Measurements from ENCODE around the gene TMEM271.

DNA sequence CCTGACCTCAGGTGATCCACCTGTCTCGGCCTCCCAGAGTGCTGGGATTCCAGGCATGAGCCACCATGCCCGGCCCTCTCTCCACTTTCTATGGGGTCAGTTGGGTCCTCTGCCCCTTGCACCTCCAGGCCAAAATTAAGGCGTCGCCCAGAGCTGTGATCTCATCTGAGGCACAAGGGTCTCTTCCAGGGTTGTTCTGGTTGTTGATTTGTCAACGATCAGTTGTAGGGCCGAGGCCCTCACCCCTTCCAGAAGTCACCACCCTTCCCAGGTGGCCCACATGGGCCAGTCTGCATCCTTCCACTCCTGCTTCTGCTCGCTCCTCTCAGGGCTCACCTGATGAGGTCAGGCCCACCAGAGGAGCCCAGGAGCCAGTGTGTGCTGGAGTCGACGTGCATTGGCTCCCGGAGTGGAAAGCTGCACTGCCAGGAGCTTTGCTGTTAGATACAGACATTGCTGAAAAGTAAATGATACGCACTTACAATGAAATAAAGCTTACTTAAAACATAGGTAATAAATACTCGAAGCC is 14.3 kb upstream of the TMEM271 start:
- TF ChIP-seq, protein P1, sequence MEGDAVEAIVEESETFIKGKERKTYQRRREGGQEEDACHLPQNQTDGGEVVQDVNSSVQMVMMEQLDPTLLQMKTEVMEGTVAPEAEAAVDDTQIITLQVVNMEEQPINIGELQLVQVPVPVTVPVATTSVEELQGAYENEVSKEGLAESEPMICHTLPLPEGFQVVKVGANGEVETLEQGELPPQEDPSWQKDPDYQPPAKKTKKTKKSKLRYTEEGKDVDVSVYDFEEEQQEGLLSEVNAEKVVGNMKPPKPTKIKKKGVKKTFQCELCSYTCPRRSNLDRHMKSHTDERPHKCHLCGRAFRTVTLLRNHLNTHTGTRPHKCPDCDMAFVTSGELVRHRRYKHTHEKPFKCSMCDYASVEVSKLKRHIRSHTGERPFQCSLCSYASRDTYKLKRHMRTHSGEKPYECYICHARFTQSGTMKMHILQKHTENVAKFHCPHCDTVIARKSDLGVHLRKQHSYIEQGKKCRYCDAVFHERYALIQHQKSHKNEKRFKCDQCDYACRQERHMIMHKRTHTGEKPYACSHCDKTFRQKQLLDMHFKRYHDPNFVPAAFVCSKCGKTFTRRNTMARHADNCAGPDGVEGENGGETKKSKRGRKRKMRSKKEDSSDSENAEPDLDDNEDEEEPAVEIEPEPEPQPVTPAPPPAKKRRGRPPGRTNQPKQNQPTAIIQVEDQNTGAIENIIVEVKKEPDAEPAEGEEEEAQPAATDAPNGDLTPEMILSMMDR (IDR thresholded peaks at IDR 0.05; ENCODE audit: extremely low read depth in 1 of 2, insufficient read depth in 1 of 2, low read depth in 1 of 2, low read length in 2 of 2), result no peak
- TF ChIP-seq GATA2 (IDR thresholded peaks at IDR 0.05; ENCODE audit: insufficient read depth, insufficient read length, low read depth, low read length), result no peak
- TF ChIP-seq POLR2A (IDR thresholded peaks at IDR 0.05; ENCODE audit: low read depth, low read length), result no peak
- TF ChIP-seq POLR2AphosphoS5 (IDR thresholded peaks at IDR 0.05; ENCODE audit: insufficient read depth, low read depth, low read length), result no peak
- TF ChIP-seq, protein P2, sequence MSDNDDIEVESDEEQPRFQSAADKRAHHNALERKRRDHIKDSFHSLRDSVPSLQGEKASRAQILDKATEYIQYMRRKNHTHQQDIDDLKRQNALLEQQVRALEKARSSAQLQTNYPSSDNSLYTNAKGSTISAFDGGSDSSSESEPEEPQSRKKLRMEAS (IDR thresholded peaks at IDR 0.05; ENCODE audit: insufficient read depth, insufficient read length), result no peak
- TF ChIP-seq EZH2 (IDR thresholded peaks at IDR 0.05; ENCODE audit: borderline replicate concordance, low read depth, low read length, severe bottlenecking), result no peak

Measured in endothelial cell of umbilical vein (primary cell).